IMR-90 (cell line): Measurements from ENCODE around the gene OSGIN1. TPM values are rescaled to one million over a fixed set of nuclear protein-coding genes. Genes with fewer than 3 reads are reported as not detected.

Source experiments
- ATAC-seq: fragments of 200-7000 bp; cut with Tn5 transposase; 2 replicates; pipeline ENCODE4 v1.9.1; 2020; ENCODE audit warnings: low read depth, mild to moderate bottlenecking, moderate library complexity
- BruUV-seq: library from RNA; stranded (reverse); fragments of 400-500 nt; replicated peaks from 2 replicates; lab custom pipeline; 2021; lab: Mats Ljungman, UMichigan
- CTCF ChIA-PET: fragments of 300-600 bp; formaldehyde crosslinking; extraction: SDS; loops from one replicate; lab custom pipeline; 2021; ENCODE audit warnings: antibody characterized with exemption; lab: Yijun Ruan, JAX
- POLR2A ChIA-PET: fragments of 300-600 bp; sonication (Branson Sonifier 250); formaldehyde crosslinking; loops from one replicate; lab custom pipeline; 2022; ENCODE audit warnings: antibody characterized with exemption; ENCODE audit not compliant: unreplicated experiment; lab: Charles Lee
- DNase-seq: peaks from one replicate; pipeline ENCODE4 v3.0.0; 2013
- H2AFZ ChIP-seq: replicated peaks from 2 replicates; pipeline ENCODE3; 2013; ENCODE audit warnings: low read length, mild to moderate bottlenecking; ENCODE audit not compliant: poor library complexity
- H2AK5ac ChIP-seq: 2 replicates; pipeline ENCODE4 v1.6.1; 2013; ENCODE audit warnings: low read depth, low read length, inconsistent platforms
- H2AK9ac ChIP-seq: replicated peaks from 2 replicates; pipeline ENCODE3; 2013; ENCODE audit warnings: mild to moderate bottlenecking, low read depth, low read length, moderate library complexity; ENCODE audit not compliant: poor library complexity
- H2BK120ac ChIP-seq: 2 replicates; pipeline ENCODE4 v1.6.1; 2013; ENCODE audit warnings: low read depth, low read length, inconsistent platforms
- H2BK15ac ChIP-seq: 3 replicates; pipeline ENCODE4 v1.6.1; 2013; ENCODE audit warnings: low read depth, low read length, inconsistent platforms
- H2BK20ac ChIP-seq: 2 replicates; pipeline ENCODE4 v1.6.1; 2013; ENCODE audit warnings: low read depth, mild to moderate bottlenecking, inconsistent platforms, low read length, moderate library complexity
- H2BK5ac ChIP-seq: 2 replicates; pipeline ENCODE4 v1.6.1; 2013; ENCODE audit warnings: mild to moderate bottlenecking, low read depth, low read length, inconsistent platforms; ENCODE audit not compliant: poor library complexity, severe bottlenecking
- H3K14ac ChIP-seq: replicated peaks from 2 replicates; pipeline ENCODE4 v1.6.1; 2013; ENCODE audit warnings: low read depth, low read length, inconsistent platforms
- H3K18ac ChIP-seq: 2 replicates; pipeline ENCODE4 v1.6.1; 2013; ENCODE audit warnings: low read depth, low read length, control low read depth
- H3K23ac ChIP-seq: 2 replicates; pipeline ENCODE4 v1.6.1; 2013; ENCODE audit warnings: low read depth, low read length, inconsistent platforms
- H3K27ac ChIP-seq: 2 replicates; pipeline ENCODE4 v1.5.1; 2013; ENCODE audit warnings: mild to moderate bottlenecking, control low read depth, low read length; ENCODE audit not compliant: insufficient read depth
- H3K27me3 ChIP-seq: 2 replicates; pipeline ENCODE4 v1.6.1; 2013; ENCODE audit warnings: low read length; ENCODE audit not compliant: control insufficient read depth, insufficient read depth
- H3K36me3 ChIP-seq: 2 replicates; pipeline ENCODE4 v1.6.1; 2013; ENCODE audit warnings: low read length, mixed read lengths; ENCODE audit not compliant: control insufficient read depth, insufficient read depth
- H3K4ac ChIP-seq: 2 replicates; pipeline ENCODE4 v1.6.1; 2013; ENCODE audit warnings: low read depth, low read length, inconsistent platforms
- H3K4me1 ChIP-seq: 2 replicates; pipeline ENCODE4 v1.6.1; 2013; ENCODE audit warnings: low read length, mixed read lengths; ENCODE audit not compliant: control insufficient read depth, insufficient read depth
- H3K4me2 ChIP-seq: 2 replicates; pipeline ENCODE4 v1.6.1; 2013; ENCODE audit warnings: low read depth, mild to moderate bottlenecking, control low read depth, low read length, moderate library complexity
- H3K4me3 ChIP-seq: 2 replicates; pipeline ENCODE4 v1.5.1; 2013; ENCODE audit warnings: low read depth, mild to moderate bottlenecking, control low read depth, low read length, moderate library complexity; ENCODE audit not compliant: insufficient read depth
- H3K56ac ChIP-seq: 2 replicates; pipeline ENCODE4 v1.6.1; 2013; ENCODE audit warnings: low read length, inconsistent platforms; ENCODE audit not compliant: insufficient read depth; ENCODE audit errors: extremely low read depth
- H3K79me1 ChIP-seq, 2 experiments: 2 replicates each; pipeline ENCODE4 v1.6.1; 2013; ENCODE audit warnings: low read length in 2 of 2, inconsistent platforms in 1 of 2, low read depth in 1 of 2
- H3K9ac ChIP-seq: 2 replicates; pipeline ENCODE4 v1.6.1; 2013; ENCODE audit warnings: low read depth, low read length, control low read depth
- H3K9me1 ChIP-seq: 2 replicates; pipeline ENCODE4 v1.6.1; 2013; ENCODE audit warnings: low read length, inconsistent platforms; ENCODE audit not compliant: insufficient read depth
- H3K9me3 ChIP-seq: 2 replicates; pipeline ENCODE4 v1.6.1; 2013; ENCODE audit warnings: low read length; ENCODE audit not compliant: control insufficient read depth, insufficient read depth
- H4K20me1 ChIP-seq: 2 replicates; pipeline ENCODE4 v1.6.1; 2013; ENCODE audit warnings: low read length, inconsistent platforms; ENCODE audit not compliant: insufficient read depth
- H4K5ac ChIP-seq: 2 replicates; pipeline ENCODE4 v1.6.1; 2013; ENCODE audit warnings: mild to moderate bottlenecking, low read depth, low read length, control low read depth
- H4K8ac ChIP-seq, 2 experiments: 2 replicates each; pipeline ENCODE4 v1.6.1; 2013; ENCODE audit warnings: low read depth in 2 of 2, low read length in 2 of 2, control low read depth in 1 of 2, inconsistent platforms in 1 of 2
- H4K91ac ChIP-seq: 2 replicates; pipeline ENCODE4 v1.6.1; 2013; ENCODE audit warnings: low read depth, low read length, inconsistent platforms; ENCODE audit not compliant: insufficient read depth
- CHD1 ChIP-seq: IDR thresholded peaks from 2 replicates; pipeline ENCODE4 v1.6.1; 2012; ENCODE audit warnings: low read depth, low read length, improper control_type of control experiment
- FOS ChIP-seq: fragments of 150-350 bp; IDR thresholded peaks from 2 replicates; pipeline ENCODE4 v1.6.1; 2016; ENCODE audit warnings: low read depth, low read length
- MAZ ChIP-seq: IDR thresholded peaks from 2 replicates; pipeline ENCODE4 v1.6.1; 2012; ENCODE audit warnings: low read depth, mild to moderate bottlenecking, low read length, improper control_type of control experiment, moderate library complexity, borderline replicate concordance
- USF2 ChIP-seq: fragments of 150-350 bp; IDR thresholded peaks from 2 replicates; pipeline ENCODE4 v1.6.1; 2017; ENCODE audit warnings: mild to moderate bottlenecking, antibody characterized with exemption, low read length, low read depth
- WGBS, 2 experiments: methylation state at CpG; one replicate each; pipeline versions ENCODE4 v1.1.5 to v1.1.7; 2013; ENCODE audit warnings: missing lambda C conversion rate in 2 of 2; ENCODE audit not compliant: insufficient read length in 1 of 2; ENCODE audit errors: extremely low coverage in 2 of 2; 5-methylcytosine and 5-hydroxymethylcytosine counted together
- dilution Hi-C: fragments of 300-500 bp; cut with HindIII; formaldehyde crosslinking; loops from one replicate; pipeline ENCODE4 v1.14.3; 2018; ENCODE audit warnings: low sequenced_read_pairs; ENCODE audit not compliant: unreplicated experiment
- in situ Hi-C: fragments of 300-500 bp; cut with MboI; formaldehyde crosslinking; loops from 3 replicates; pipeline ENCODE4 v1.14.3; 2019; ENCODE audit warnings: low sequenced_read_pairs, inconsistent platforms, mixed read lengths
- intact Hi-C: fragments of 100-400 bp; cut with micrococcal nuclease; formaldehyde crosslinking; loops from 2 replicates; pipeline ENCODE4 v1.10.0; 2022
- polyA plus RNA-seq, 3 experiments: library from polyadenylated mRNA; depleted of rRNA; stranded (reverse); fragments of >200 nt; gene quantifications; 2 replicates each; pipeline ENCODE4 v1.2.3, GENCODE V29; 2012; ENCODE audit warnings: low replicate concordance in 1 of 3
- total RNA-seq: library from RNA; depleted of rRNA; stranded (reverse); fragments of >200 nt; gene quantifications from 2 replicates; pipeline ENCODE4 v1.2.3, GENCODE V29; 2012

The OSGIN1 gene
- total and polyA plus RNA-seq, 2 of the 4 experiments (the other 2 are of a cell fraction), result 0.90 to 6.4 TPM

GRCh38 chr16:83943516-83944050 lies 9.5 kb upstream of the OSGIN1 start:
- Histone ChIP-seq H2AK9ac (no peak overlapping the region), H3K4me1 (no peaks in the 10 kb centered on the region), H2BK15ac (no peak overlapping the region), H4K20me1 (no peaks in the 10 kb centered on the region), H3K14ac (no peak overlapping the region), H4K5ac (no peak overlapping the region), H3K9me1 (no peaks in the 10 kb centered on the region; the same call in 1 of the 2 replicates), H3K4me3 (no peak overlapping the region), H2BK120ac (no peak overlapping the region), H3K4me2 (no peak overlapping the region), H3K23ac (no peak overlapping the region), H2AFZ (no peak overlapping the region), H4K91ac (no peak overlapping the region), H3K4ac (no peak overlapping the region), H2BK20ac (no peak overlapping the region), H3K36me3 (no peaks in the 10 kb centered on the region), H3K18ac (no peak overlapping the region), H3K56ac (no peak overlapping the region), H4K8ac (no peak overlapping the region), H2BK5ac (no peak overlapping the region), H3K27me3 (no peaks in the 10 kb centered on the region), H3K9me3 (no peaks in the 10 kb centered on the region), H3K79me1 (no peaks in the 10 kb centered on the region), H3K27ac (no peak overlapping the region), H2AK5ac (no peak overlapping the region), H3K9ac (no peak overlapping the region)
- ATAC-seq, result no peak
- in situ Hi-C loops (no loop called here), intact Hi-C loops (no loop called here), dilution Hi-C loops (no loop called here)
- 83% methylated on average over 4 of the region's 10 CpGs; no CpG with 5 or more reads in 1 of the 2 experiments for WGBS, 2 experiments
- POLR2A ChIA-PET, result no interaction called here
- no TSS peak for BruUV-seq
- DNase-seq, result no peak
- CTCF ChIA-PET, result interaction anchor here (1.0 to 1.7 kb wide), 2 partner anchors 10 to 17 kb away, joined by 3 to 4 read pairs; no protein-coding TSS in a partner anchor
- TF ChIP-seq MAZ, result no peak
- TF ChIP-seq USF2, result no peak
- TF ChIP-seq FOS, result no peak
- TF ChIP-seq CHD1, result no peak
